Activated T-cell treated with anti-CD3 and anti-CD28 coated beads for 4 hours (primary cell): Measurements from ENCODE around the gene BNC2.

Source experiments
- DNase-seq: peaks from one replicate; pipeline ENCODE4 v3.0.0-alpha.2; 2020

BNC2 gene

GRCh38 chr9:16811987-16812685, 58.3 kb downstream of the BNC2 start:
- DNase-seq, result no peak

DNA sequence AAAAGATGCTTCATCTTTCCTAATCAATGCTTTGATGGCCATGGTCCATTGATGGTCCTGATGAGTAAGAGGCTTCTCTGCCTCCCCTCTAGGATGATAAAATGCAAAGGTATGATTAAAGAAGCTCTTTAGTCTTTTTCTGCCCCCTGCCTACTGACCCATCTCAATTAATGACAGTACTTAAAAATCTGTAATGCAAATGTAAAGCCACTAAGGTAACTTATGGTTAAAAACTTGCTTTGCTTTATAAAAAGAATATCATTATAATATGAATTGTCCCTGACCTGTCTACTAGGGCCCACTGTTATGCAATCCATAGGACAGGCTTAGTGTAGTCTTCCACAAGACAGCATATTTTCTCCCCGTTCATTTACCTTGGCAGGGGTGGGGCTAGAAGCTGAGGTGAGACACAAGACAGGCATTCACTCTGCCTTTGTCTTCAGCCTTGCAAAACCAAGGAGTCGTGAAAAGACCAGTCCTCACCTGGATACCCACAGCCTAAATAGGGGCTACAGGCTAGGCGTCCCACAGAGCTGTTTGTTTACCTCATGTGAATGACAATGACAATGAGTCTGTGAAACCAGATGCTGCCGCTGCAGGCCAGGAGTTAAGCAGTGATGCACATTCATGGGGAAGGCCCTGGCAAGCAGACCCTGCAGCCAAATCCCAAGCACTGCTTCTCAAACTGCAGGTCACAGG, 60.4 kb downstream of the BNC2 start:
- no peak for DNase-seq

DNA sequence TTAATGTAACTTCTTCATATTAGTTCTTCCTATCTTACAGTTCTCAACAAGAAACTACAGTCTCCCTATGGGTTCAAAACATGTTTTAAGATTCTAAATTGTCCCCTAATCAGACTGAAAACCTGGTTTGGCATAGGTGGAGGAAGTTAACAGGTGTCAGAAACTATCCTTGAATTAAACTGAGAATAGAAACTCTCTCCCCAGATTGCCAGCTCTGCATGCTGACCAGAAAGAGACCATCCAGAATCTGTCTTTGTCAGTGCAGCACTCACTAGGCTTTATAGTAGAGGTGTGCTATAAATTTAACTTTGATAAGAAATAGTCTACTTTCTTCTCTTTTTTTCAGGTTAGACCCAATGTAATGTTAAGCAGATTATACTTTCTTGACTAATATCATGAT, 63.8 kb downstream of the BNC2 start:
- no peak for DNase-seq

- no peak for DNase-seq
These were observed 66.8 kb downstream of the BNC2 start for GRCh38 chr9:16803648-16804047.

DNA sequence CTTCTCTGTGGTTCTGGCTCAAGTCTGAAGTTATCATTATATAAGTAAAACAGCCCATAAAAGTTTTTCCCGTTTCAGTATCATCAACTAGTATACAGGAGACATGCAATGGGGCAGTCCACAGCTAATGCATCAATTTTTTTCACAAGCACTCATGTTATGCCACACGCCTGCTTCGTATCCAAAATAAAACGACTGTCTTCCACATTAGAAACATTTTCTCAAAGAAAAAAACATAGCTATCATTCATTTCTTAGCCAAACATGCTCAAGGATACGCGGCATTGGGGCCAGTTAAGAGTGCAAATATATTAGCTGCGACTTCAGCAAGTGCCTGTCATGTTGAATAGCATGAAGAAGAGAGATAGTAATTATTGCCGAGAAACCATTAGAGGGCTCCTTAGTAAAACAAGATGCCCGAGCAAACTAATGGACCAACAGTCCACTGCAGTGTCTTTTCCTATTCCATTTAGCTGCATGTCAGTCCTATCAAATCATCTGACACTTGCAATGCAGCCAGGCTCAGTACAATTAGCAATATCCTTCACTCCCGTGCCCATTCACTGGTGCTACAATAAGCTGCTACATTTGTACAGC, 68.5 kb downstream of the BNC2 start:
- no peak for DNase-seq

DNA sequence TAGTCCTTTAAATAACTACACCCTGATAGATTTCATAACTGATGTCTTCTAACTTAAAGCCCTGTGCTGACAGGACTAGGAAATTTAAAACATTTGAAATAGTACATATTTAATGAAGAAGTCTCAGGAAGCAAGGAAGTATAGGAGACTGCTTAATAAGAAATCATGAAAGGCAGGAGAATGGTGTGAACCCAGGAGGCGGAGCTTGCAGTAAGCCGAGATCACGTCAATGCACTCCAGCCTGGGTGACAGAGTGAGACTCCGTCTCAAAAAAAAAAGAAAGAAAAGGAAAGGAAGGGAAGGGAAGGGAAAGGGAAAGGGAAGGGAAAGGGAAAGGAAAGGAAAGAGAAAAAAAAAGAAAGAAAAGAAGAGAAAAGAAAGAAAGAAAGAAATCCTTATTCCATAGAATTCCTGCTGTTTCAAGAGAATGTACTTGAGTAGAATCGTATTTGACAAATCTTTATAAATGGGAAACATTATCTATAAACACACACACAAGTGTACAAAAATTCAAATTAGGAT, 74.1 kb downstream of the BNC2 start:
- no peak for DNase-seq

DNA sequence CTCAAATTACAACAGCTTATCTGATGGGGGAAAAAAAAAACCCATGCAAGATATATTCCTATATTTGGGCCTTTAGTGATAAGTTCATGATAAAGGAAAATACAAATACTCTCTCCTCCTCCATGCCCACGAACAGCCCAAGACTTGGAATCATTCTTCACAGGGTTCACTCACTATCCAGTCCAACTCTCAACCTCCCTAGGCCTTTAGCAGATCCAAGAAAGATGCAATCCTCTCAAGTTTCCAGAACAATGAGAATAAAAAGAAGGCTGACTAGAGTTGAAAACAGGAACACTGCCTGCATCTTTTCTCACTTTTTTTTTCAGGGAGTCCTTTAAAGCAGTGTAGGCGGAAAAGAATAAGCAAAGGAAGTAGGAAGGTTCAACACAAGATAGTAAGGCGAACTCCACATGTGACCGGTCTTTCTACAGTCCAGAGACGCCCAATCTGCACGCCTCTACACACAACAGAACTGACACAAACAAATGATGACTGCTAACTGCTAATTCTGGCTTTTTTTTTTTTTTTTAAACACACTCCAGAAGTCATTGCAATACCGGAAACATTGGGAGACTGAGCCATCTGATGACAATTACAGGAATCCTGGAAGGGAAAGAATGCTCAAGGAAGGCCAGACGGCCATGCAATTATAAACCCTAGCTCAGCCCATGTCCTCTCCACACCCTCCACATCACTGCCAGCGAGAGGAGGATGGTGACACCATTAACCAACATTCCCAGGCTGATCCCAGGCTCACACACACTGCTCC, 75.4 kb downstream of the BNC2 start:
- no peak for DNase-seq

DNA sequence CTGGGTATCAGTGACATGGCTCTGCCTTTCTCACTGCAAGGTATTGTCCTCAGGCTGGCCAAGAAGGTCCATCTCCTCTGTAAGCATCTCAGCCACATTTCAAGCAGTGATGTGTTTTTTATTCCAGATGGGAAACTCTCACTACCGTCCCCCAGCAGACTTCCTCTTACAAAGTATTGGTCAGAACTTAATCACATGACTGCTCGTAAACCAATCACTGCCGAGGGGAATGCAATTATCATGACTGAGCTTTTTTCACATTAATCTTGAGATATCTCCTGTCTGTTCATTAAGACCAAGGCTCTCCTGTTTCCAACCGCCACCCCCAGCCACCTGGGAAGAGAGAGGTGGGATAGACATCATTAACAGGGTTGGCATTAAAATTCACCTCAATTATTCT, 76.4 kb downstream of the BNC2 start:
- no peak for DNase-seq

DNA sequence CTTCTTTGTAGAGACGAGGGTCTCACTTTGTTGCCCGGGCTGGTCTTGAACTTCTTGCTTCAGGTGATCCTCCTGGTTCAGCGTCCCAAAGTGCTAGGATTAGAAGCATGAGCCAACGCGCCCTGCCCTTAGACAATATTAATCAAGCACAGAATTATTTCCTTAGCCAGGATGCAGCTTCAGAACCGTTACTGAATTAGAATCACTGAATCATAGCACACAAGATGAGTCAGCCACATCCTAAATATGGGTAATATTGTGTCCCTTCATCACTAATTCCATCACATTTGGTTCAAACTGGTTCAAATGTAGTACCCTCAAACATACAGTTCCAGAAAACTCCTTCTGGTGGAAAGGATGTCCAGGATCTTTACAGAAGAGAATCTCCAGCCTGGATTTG, 82.7 kb downstream of the BNC2 start:
- DNase-seq, result no peak

DNA sequence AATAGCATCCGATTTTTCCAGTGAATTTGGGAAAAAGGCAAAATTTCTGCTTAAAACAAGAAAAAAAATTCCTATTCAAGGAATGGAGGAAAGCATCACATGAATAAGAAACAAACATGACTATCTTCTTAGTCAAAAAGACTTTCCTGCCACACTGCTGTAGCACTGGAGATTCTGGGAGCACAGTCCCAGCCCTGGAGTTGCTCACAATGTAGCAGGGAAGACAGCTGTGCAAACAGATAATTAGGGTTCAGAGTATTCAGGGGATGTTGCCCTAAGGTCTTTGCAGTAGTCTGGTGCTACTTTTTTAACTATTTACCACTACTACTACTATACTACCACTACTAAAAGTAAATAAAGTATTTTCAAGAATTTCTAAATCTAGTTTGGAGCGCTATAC, 86.5 kb downstream of the BNC2 start:
- DNase-seq, result no peak

- no peak for DNase-seq
These were observed 88.0 kb downstream of the BNC2 start for GRCh38 chr9:16782490-16782889.

- no peak for DNase-seq
These were observed 95.1 kb downstream of the BNC2 start for GRCh38 chr9:16775330-16775729.

DNA sequence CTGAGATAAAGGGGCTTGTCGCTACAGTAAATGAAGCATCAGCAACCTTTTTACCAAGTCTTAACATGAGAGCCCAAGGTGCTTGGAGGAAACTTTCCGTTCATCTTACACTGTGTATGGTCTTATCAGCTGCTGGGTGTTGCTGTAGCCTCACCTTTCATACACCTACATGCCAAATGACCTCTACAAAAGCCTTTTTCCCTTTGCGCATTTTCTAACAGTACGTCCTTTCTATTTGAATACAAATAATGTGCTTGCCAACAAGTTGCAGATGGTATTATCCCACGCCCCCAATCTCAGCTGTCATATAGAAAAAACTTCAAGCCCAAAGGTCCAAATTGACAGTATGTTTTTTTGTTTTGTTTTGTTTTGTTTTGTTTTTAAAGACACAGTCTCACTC, 96.9 kb downstream of the BNC2 start:
- DNase-seq, result no peak

GRCh38 chr9:16773116-16773515, 97.4 kb downstream of the BNC2 start:
- no peak for DNase-seq

DNA sequence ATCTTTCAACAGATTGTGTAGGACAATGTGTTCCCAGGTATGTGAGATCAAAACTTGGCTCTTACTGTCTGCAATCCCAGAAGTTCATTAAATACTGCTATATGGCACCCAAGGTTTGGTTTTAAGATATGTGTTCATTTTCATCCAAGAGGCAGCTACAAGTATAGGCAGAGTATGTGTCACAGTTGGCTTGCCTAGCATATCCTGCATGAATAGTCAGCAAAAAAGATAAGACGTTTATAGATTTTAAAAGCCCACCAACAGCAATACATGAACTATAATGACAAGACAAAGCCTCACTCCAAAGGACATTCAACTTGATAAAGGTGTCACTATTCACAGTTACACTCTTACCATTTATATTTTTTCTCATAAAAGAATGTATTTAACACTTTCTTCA, 99.1 kb downstream of the BNC2 start:
- DNase-seq, result no peak

DNA sequence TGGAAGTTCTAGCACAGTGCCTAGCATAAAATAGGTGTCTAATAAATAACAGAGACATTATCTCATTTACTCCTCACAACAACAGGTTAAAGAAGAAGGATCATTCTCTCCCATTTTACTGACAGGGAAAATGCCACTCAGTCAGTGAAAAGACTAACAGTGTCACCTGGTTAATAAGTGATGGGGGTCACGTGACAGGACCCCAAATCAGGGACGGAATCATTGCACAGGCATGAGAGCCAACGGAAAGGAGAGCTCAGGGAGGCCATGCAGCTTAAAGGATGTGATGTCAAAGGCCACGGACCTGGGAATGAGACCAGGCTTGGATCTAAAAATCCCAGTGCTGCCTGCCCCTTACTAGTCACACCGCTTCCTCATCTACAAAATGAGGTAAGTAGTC, 101.2 kb downstream of the BNC2 start:
- no peak for DNase-seq

DNA sequence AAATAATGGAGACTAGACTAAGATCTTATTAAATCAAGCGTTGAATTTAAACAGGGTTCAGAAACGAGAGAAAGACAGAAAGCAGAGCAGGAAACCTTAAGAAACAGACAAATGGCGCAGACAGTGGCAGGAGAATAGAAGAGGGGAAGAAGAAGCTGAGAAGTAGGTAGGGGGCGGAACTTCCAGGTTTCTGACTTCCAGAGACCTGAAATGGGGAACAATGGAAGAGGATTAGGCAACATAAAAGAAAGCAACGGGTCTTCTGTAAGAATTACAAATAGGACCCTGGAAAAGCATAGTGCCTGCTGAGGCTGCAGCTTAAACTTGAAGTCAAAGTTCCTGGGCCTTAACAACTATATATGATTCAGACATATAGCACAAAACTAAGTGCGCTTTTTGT, 101.7 kb downstream of the BNC2 start:
- DNase-seq, result no peak

DNA sequence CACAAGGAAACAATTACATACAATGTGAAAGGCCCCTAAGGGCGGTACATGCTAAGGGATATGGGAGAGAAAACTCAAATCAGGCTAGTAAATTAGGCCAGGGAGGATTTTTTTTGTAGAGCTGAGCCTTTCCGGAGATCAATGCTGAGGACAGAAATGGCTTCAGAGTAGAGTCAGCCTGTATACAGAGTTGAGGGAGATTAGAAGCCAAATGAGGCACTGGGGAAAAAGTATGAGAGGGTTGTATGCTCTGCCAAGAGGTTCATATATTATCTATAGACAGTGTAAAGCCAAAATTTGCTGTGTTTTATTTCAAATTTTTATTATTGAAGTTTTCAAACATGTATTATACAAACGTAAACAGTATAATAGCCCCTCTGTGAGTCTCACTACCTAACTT, 103.1 kb downstream of the BNC2 start:
- DNase-seq, result no peak

GRCh38 chr9:16763946-16764345, 106.5 kb downstream of the BNC2 start:
- no peak for DNase-seq

DNA sequence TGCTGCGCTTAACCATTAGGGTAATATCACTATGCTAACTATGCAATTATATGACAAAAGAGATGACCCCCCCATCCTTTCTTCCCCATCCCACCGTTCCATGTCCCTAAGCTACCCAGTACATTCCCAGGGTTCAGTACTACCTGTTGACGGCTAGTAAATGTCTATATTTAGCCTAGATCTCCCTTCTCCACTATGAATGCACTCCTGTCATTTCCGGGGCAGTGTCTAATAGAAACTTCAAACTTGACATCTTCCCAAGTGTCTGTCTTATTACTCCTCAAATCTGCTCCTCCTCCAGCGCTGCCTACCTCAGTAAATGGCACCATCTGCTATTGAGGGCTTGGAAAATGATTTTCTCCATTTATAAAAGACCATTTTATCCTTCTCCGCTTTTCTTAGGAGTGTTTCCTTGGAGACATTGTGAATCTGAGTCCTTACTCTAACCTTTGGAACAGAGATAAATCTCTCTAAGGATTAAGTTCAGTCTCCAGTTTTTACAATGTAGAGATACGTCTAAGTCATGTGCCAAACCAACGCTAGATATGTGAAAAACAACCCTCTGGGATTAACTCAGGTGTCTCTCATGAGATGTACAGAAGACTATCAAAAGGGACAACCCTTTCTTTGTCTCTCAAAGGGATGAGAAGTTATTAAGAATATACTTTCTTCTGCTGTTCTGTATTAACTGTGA, 114.9 kb downstream of the BNC2 start:
- DNase-seq, result no peak

DNA sequence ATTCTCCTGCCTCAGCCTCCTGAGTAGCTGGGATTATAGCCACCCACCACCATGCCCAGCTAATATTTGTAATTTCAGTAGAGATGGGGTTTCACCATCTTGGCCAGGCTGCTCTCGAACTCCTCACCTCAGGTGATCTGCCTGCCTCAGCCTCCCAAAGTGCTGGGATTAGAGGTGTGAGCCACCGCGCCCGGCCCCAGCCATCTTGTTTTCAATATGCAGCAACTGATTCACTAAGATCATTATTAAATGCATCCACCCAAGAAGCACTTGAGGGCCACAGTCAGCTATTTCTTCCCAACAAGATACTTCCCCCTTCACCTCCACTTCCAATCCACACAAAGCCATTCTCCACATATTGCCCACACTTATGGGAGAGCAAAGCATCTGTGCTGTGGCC, 115.8 kb downstream of the BNC2 start:
- DNase-seq, result no peak

DNA sequence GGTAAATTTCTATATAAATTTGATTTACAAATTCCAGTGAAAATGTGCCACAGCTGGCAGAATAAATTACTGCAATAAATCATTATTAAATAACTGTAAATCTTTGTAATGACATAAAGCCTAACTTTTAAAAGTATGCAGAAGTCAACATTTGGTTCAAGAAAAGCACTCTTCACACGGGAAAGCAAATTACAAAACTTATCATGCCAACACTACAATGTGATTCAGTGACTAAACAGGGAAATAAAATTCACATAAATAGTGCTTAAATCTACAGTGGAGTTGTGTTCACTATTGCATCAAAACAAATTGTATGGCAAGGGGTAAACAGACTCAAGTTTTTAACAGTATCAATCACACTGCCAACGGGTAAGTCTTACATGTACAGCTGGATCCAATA, 117.2 kb downstream of the BNC2 start:
- no peak for DNase-seq

GRCh38 chr9:16752601-16753000, 117.9 kb downstream of the BNC2 start:
- DNase-seq, result no peak
